PC-3 (cell line): Measurements from ENCODE around the gene EIF3D. TPM values are rescaled to one million over a fixed set of nuclear protein-coding genes. Genes with fewer than 3 reads are reported as not detected.
"Not testable (repeated sequence)": the region's sequence is repeated elsewhere in the genome, so short reads cannot be mapped to it uniquely, and the experiment has no call there.

Experiments used
- ATAC-seq: fragments of 200-7000 bp; cut with Tn5 transposase; 2 replicates; pipeline ENCODE4 v1.9.1; 2020; ENCODE audit warnings: mild to moderate bottlenecking, moderate library complexity
- BruUV-seq: library from RNA; stranded (reverse); fragments of 400-500 nt; replicated peaks from 2 replicates; lab custom pipeline; 2021; lab: Mats Ljungman, UMichigan
- CTCF ChIA-PET: fragments of 300-600 bp; sonication (Branson Sonifier 250); formaldehyde crosslinking; loops from one replicate; lab custom pipeline; 2022; ENCODE audit warnings: antibody characterized with exemption; lab: Charles Lee
- POLR2A ChIA-PET: fragments of 300-600 bp; sonication (Branson Sonifier 250); formaldehyde crosslinking; loops from one replicate; lab custom pipeline; 2022; ENCODE audit warnings: antibody characterized with exemption; ENCODE audit not compliant: unreplicated experiment; lab: Charles Lee
- DNase-seq: peaks from one replicate; pipeline ENCODE4 v3.0.0-alpha.2; 2015
- H2AFZ ChIP-seq: fragments of 300-600 bp; sonication (generic); 2 replicates; pipeline ENCODE4 v1.6.0; 2016; ENCODE audit warnings: antibody characterized with exemption, low read length
- H3F3A ChIP-seq: fragments of 300-600 bp; sonication (generic); one replicate; pipeline ENCODE4 v1.6.0; 2017; ENCODE audit warnings: antibody characterized with exemption, low read length, control low read depth, mild to moderate bottlenecking; ENCODE audit not compliant: unreplicated experiment
- H3K27ac ChIP-seq: fragments of 300-600 bp; sonication (generic); 2 replicates; pipeline ENCODE4 v1.5.1; 2016; ENCODE audit warnings: mild to moderate bottlenecking, low read length
- H3K27me3 ChIP-seq: fragments of 300-600 bp; sonication (generic); 2 replicates; pipeline ENCODE4 v1.6.1; 2016; ENCODE audit warnings: low read length, mixed read lengths
- H3K36me3 ChIP-seq: fragments of 300-600 bp; sonication (generic); 2 replicates; pipeline ENCODE4 v1.6.1; 2016; ENCODE audit warnings: low read depth, mixed run types, low read length, mixed read lengths
- H3K4me1 ChIP-seq: fragments of 300-600 bp; sonication (generic); 2 replicates; pipeline ENCODE4 v1.5.1; 2016; ENCODE audit warnings: low read length; ENCODE audit not compliant: insufficient read depth
- H3K4me2 ChIP-seq: fragments of 300-600 bp; sonication (generic); 2 replicates; pipeline ENCODE4 v1.6.0; 2016; ENCODE audit warnings: low read length
- H3K4me3 ChIP-seq: fragments of 300-600 bp; sonication (generic); 2 replicates; pipeline ENCODE4 v1.5.1; 2016; ENCODE audit warnings: mild to moderate bottlenecking, low read length, mixed read lengths
- H3K79me2 ChIP-seq: fragments of 300-600 bp; sonication (generic); 2 replicates; pipeline ENCODE4 v1.6.1; 2017; ENCODE audit warnings: low read length, mixed read lengths
- H3K9ac ChIP-seq: fragments of 300-600 bp; sonication (generic); 2 replicates; pipeline ENCODE4 v1.6.0; 2016; ENCODE audit warnings: mild to moderate bottlenecking, low read length
- H3K9me2 ChIP-seq: fragments of 300-600 bp; sonication (generic); replicated peaks from 2 replicates; pipeline ENCODE4 v1.6.1; 2016; ENCODE audit warnings: mixed run types, low read length, mixed read lengths
- H3K9me3 ChIP-seq: fragments of 300-600 bp; sonication (generic); 2 replicates; pipeline ENCODE4 v1.6.1; 2016; ENCODE audit warnings: low read length, mixed read lengths
- H4K20me1 ChIP-seq: fragments of 300-600 bp; sonication (generic); 2 replicates; pipeline ENCODE4 v1.6.1; 2016; ENCODE audit warnings: low read length, mixed read lengths
- CTCF ChIP-seq: fragments of 300-600 bp; sonication (generic); conservative IDR thresholded peaks from 2 replicates; pipeline ENCODE4 v1.5.1; 2017; ENCODE audit warnings: antibody characterized with exemption, low read depth, mild to moderate bottlenecking, low read length
- EZH2 ChIP-seq: fragments of 300-600 bp; sonication (generic); IDR thresholded peaks from one replicate; pipeline ENCODE4 v1.6.1; 2017; ENCODE audit warnings: antibody characterized with exemption, mild to moderate bottlenecking, low read length; ENCODE audit not compliant: unreplicated experiment
- EZH2phosphoT487 ChIP-seq: fragments of 300-600 bp; sonication (generic); IDR thresholded peaks from 2 replicates; pipeline ENCODE4 v1.6.1; 2018; ENCODE audit warnings: mild to moderate bottlenecking, antibody characterized with exemption, low read length, borderline replicate concordance
- intact Hi-C: fragments of 100-400 bp; cut with micrococcal nuclease; formaldehyde crosslinking; loops from 2 replicates; pipeline ENCODE4 v1.9.0; 2023
- total RNA-seq: library from RNA; depleted of rRNA; stranded (reverse); fragments of >200 nt; gene quantifications from 2 replicates; pipeline ENCODE4 v1.2.3, GENCODE V29; 2014

EIF3D gene
- total RNA-seq, 1 experiment from 2014 or later: 247 TPM

DNA sequence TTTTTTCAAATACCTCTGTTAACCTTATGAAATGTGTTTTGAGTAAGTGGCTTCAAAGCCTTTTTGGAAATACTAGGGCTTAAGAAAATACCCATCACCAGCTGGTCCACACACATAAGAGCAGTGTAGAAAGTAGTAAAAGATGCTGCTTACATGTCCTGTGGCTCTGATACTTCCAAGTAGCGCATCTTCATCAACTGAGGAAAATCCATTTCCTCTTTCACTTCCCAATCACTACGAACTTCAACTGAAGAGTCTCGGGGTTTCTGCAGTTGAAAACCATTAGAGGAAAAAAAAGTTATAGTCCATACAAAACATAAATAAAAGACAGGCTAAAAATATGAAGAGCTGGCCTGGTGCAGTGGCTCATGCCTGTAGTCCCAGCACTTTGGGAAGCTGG, 8.5 kb downstream of the EIF3D start:
- ChIA-PET CTCF (no interaction called here), POLR2A (interaction anchor here (0.7 kb wide), 1 partner anchor 10 kb away, joined by 5 read pairs; no protein-coding TSS in a partner anchor)
- H3K4me2 ChIP-seq: no peak overlapping the region
- no peak overlapping the region for H2AFZ ChIP-seq
- no peaks in the 10 kb centered on the region for H3K27me3 ChIP-seq
- no peaks in the 10 kb centered on the region for H3K9me3 ChIP-seq
- H3K4me3 ChIP-seq: no peak overlapping the region
- no peak overlapping the region for H3K9ac ChIP-seq
- peaks cover 2% of the 10 kb centered on the region; the same call in 1 of the 2 replicates for H4K20me1 ChIP-seq
- no TSS peak for BruUV-seq
- H3K9me2 ChIP-seq: no peaks in the 10 kb centered on the region
- TF ChIP-seq CTCF: no peak
- TF ChIP-seq EZH2: no peak
- TF ChIP-seq EZH2phosphoT487: no peak
- no peak overlapping the region for H3K27ac ChIP-seq
- no peaks in the 10 kb centered on the region for H3K4me1 ChIP-seq
- intact Hi-C loops: no loop called here
- H3K79me2 ChIP-seq: peaks cover 3% of the 10 kb centered on the region; the same call in 1 of the 2 replicates
- DNase-seq (no peak), ATAC-seq (no peak)
- peaks cover 77% of the 10 kb centered on the region for H3K36me3 ChIP-seq
- no peaks in the 10 kb centered on the region for H3F3A ChIP-seq

GRCh38 chr22:36519906-36520305, 9.1 kb downstream of the EIF3D start:
- ATAC-seq, H3K4me2 ChIP-seq, H3K4me3 ChIP-seq, H3K79me2 ChIP-seq, DNase-seq, H3K27ac ChIP-seq, H4K20me1 ChIP-seq, H3K27me3 ChIP-seq, BruUV-seq, H3K9me3 ChIP-seq, H3K9ac ChIP-seq, H3F3A ChIP-seq, H2AFZ ChIP-seq, H3K4me1 ChIP-seq, intact Hi-C loops, CTCF ChIA-PET, H3K9me2 ChIP-seq: not testable (repeated sequence)
- peaks cover 73% of the 10 kb centered on the region for H3K36me3 ChIP-seq
- POLR2A ChIA-PET: interaction anchor here (0.6 kb wide), 1 partner anchor 10 kb away, joined by 3 read pairs; no protein-coding TSS in a partner anchor

DNA sequence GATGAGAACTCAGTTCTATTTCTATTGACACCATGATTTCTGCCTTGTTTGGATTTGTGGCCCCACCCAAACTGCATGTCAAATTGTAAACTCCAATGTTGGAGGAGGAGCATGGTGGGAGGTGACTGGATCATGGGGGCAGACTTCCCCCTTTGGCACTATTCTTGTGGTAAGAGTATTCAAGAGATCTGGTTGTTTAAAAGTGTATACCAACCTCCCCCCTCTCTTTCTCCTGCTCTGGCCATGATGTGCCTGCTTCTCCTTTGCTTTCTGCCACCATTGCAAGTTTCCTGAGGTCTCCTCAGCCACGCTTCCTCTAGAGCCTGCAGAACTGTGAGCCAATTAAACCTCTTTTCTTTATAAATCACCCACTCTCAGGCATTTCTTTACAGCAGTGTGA, 14.2 kb downstream of the EIF3D start:
- no peaks in the 10 kb centered on the region for H3K9me3 ChIP-seq
- H3K27me3 ChIP-seq: no peaks in the 10 kb centered on the region
- H4K20me1 ChIP-seq: 0 out of 2 replicates have a peak, but pooled peaks cover 5% of the 10 kb centered on the region
- intact Hi-C loops: no loop called here
- H3K9ac ChIP-seq: no peak overlapping the region
- BruUV-seq: no TSS peak
- peaks cover 63% of the 10 kb centered on the region for H3K36me3 ChIP-seq
- H3F3A ChIP-seq: peaks cover 3% of the 10 kb centered on the region
- TF ChIP-seq EZH2 (no peak), EZH2phosphoT487 (no peak), CTCF (no peak)
- H3K4me1 ChIP-seq: no peaks in the 10 kb centered on the region
- CTCF ChIA-PET: no interaction called here
- H2AFZ ChIP-seq: no peak overlapping the region
- ATAC-seq: no peak
- H3K4me3 ChIP-seq: no peak overlapping the region
- H3K9me2 ChIP-seq: no peaks in the 10 kb centered on the region
- no peak overlapping the region for H3K27ac ChIP-seq
- H3K4me2 ChIP-seq: no peak overlapping the region
- H3K79me2 ChIP-seq: no peaks in the 10 kb centered on the region
- POLR2A ChIA-PET: no interaction called here
- DNase-seq: no peak
